GM11168 (cell line): Measurements from ENCODE around the gene NLGN4X.
"Not testable (repeated sequence)": the region's sequence is repeated elsewhere in the genome, so short reads cannot be mapped to it uniquely, and the experiment has no call there.

ENCODE experiments used
- in situ Hi-C: fragments of 300-500 bp; cut with MboI; formaldehyde crosslinking; loops from one replicate; pipeline ENCODE4 v1.12.0; 2022; ENCODE audit warnings: low sequenced_read_pairs; ENCODE audit not compliant: unreplicated experiment

Gene NLGN4X

DNA sequence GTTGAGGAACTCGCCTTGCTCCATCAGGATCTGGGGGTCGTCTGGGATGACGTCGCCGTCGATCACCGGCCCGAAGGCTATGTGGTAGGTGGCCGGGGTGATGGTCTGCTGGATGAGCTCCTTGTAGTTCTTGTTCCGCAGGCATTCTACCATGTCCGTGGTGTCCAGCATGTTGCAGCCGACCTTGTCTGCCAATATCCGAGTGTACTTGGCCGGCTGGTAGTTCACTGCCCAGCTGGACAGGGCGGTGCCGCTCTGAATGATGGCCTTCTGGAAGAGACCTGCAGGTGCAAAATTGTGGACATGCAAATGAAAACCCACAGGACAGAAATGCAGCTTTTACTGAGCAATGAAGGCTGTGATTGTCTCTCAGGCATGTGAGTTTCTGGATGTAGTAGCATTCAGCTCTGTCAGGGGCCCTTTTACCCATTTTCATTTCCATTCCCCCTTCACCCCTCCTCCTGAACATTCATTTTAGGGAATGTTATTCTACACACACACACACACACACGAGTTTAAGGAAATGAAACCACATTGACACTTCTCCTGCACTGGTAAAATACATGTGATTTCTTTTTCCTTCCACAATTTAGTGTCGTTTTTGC is 325.0 kb downstream of the NLGN4X start:
- in situ Hi-C loops, result not testable (repeated sequence)

- in situ Hi-C loops, result no loop called here
Measured at GRCh38 chrX:5898463-5898862, 330.2 kb downstream of the NLGN4X start.

- in situ Hi-C loops, result no loop called here
Measured at GRCh38 chrX:5891378-5891777, 337.3 kb downstream of the NLGN4X start.

GRCh38 chrX:5876984-5877596 is 351.6 kb downstream of the NLGN4X start:
- in situ Hi-C loops, result no loop called here

DNA sequence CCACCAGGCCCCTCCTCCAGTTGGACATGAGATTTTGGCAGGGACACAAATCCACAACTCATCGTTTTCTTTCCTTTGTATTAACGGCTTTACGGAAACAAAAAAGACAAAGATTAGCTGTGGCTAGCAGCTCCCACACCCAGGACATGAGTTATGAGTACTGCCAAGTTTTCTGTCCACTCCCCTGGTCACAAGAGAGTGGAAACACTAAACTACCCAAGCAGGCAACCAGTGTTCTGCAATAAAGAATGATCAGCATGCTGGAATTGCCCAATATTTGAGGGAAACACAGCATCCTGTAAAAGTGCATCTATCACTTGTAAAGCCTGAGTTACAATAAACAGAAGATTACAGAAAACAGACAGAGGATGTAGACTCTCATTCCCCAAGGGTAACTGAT is 358.4 kb downstream of the NLGN4X start:
- in situ Hi-C loops, result no loop called here

DNA sequence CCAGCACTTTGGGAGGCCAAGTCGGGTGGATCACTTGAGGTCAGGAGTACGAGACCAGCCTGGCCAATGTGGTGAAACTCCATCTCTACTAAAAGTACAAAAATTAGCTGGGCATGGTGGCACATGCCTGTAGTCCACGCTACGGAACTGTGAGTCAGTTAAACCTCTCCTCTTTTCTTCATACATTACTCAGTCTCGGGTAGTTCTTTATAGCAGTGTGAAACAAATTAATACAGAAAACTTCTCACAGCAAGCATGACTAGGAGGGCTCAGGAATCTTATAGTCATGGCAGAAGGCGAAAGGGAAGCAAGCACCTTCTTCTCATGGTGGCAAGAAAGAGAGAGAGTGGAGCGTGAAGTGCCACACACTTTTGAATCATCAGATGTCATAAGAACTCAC is 358.9 kb downstream of the NLGN4X start:
- in situ Hi-C loops, result no loop called here

- in situ Hi-C loops, result no loop called here
Measured at GRCh38 chrX:5867778-5868177, 360.9 kb downstream of the NLGN4X start.

GRCh38 chrX:5857232-5857631 is 371.4 kb downstream of the NLGN4X start:
- in situ Hi-C loops, result no loop called here

GRCh38 chrX:5852941-5853340 is 375.7 kb downstream of the NLGN4X start:
- in situ Hi-C loops, result no loop called here

DNA sequence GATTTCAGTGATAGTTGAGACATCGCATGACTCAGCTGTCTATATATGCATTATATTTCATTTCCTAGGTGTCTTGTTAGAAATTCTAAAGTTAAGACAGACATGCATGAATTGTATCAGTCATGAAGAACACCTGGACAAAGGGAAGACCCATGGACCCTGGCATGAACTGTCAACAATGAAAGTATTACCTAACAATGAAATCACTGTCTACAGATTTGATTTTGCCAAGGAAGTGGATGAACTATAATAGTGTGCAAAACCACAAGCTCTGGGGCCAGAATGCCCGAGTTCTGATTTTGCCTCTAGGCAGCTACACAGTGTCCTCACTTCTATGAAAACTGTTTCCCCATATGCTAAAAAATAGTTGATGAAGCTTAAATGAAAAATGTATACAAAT is 386.1 kb downstream of the NLGN4X start:
- in situ Hi-C loops, result no loop called here
